Fibroblast of mammary gland (primary cell): Measurements from ENCODE around the gene CD84.
"Not testable (repeated sequence)": the region's sequence is repeated elsewhere in the genome, so short reads cannot be mapped to it uniquely, and the experiment has no call there.

Experiments
- DNase-seq: peaks from one replicate; pipeline ENCODE4 v3.0.0-alpha.2; 2010; ENCODE audit warnings: low read depth
- H3K4me3 ChIP-seq: 2 replicates; pipeline ENCODE4 v1.5.1; 2011; ENCODE audit warnings: low read depth, mild to moderate bottlenecking, low read length, moderate library complexity; ENCODE audit not compliant: control insufficient read depth
- CTCF ChIP-seq: conservative IDR thresholded peaks from 2 replicates; pipeline ENCODE4 v1.5.1; 2011; ENCODE audit warnings: low read depth, low read length, inconsistent platforms; ENCODE audit not compliant: control insufficient read depth, insufficient read depth

Gene CD84

GRCh38 chr1:160538985-160539651 is 40.2 kb downstream of the CD84 start:
- no peak overlapping the region for H3K4me3 ChIP-seq
- DNase-seq = no peak
- no peak for TF ChIP-seq CTCF

GRCh38 chr1:160537714-160538665 is 41.3 kb downstream of the CD84 start:
- TF ChIP-seq CTCF = no peak
- DNase-seq = no peak
- no peak overlapping the region for H3K4me3 ChIP-seq

GRCh38 chr1:160534823-160535605 is 44.3 kb downstream of the CD84 start:
- TF ChIP-seq CTCF = no peak
- no peak for DNase-seq
- no peak overlapping the region for H3K4me3 ChIP-seq

- not testable (repeated sequence) for DNase-seq, H3K4me3 ChIP-seq
Observed at GRCh38 chr1:160532557-160532813, 46.8 kb downstream of the CD84 start.

GRCh38 chr1:160531809-160532556 is 47.3 kb downstream of the CD84 start:
- not testable (repeated sequence) for DNase-seq, H3K4me3 ChIP-seq

- not testable (repeated sequence) for H3K4me3 ChIP-seq, DNase-seq
Observed at GRCh38 chr1:160529401-160529952, 49.8 kb downstream of the CD84 start.

GRCh38 chr1:160523789-160524188 is 55.5 kb downstream of the CD84 start:
- DNase-seq, H3K4me3 ChIP-seq: not testable (repeated sequence)

GRCh38 chr1:160522622-160523345 is 56.5 kb downstream of the CD84 start, which contains the start of gene SLAMF6:
Gene SLAMF6 (minus strand): TSS chr1:160523255. CDS start chr1:160523192, 63 bp downstream.
- DNase-seq = no peak
- no peak within 1 kb of the TSS for H3K4me3 ChIP-seq
- no peak for TF ChIP-seq CTCF
